A549 (cell line): ENCODE results near the gene PPM1L.

Experiments used
- CBX2 ChIP-seq: fragments of 200-600 bp; sonication (generic); IDR thresholded peaks from 2 replicates; pipeline ENCODE4 v1.6.1; 2016; ENCODE audit warnings: low read depth, mild to moderate bottlenecking, borderline replicate concordance
- CTCF ChIP-seq: fragments of >200 bp; sonication (Bioruptor Twin); formaldehyde crosslinking; IDR thresholded peaks from 3 replicates; pipeline ENCODE4 v1.5.1; 2016
- EHMT2 ChIP-seq: fragments of 200-600 bp; sonication (generic); IDR thresholded peaks from 2 replicates; pipeline ENCODE4 v1.6.1; 2016; ENCODE audit warnings: antibody characterized with exemption, low read depth, mild to moderate bottlenecking, moderate library complexity
- MAZ ChIP-seq: fragments of 150-350 bp; IDR thresholded peaks from 2 replicates; pipeline ENCODE4 v1.6.1; 2014; ENCODE audit warnings: antibody characterized with exemption, low read depth, low read length, borderline replicate concordance
- MYC ChIP-seq: IDR thresholded peaks from 2 replicates; pipeline ENCODE4 v1.6.1; 2012; ENCODE audit warnings: mild to moderate bottlenecking, inconsistent platforms, low read length, improper control_type of control experiment, borderline replicate concordance
- PBX3 ChIP-seq: IDR thresholded peaks from 2 replicates; pipeline ENCODE4 v1.6.1; 2012
- POLR2A ChIP-seq: IDR thresholded peaks from 2 replicates; pipeline ENCODE4 v1.6.1; 2012; ENCODE audit warnings: mild to moderate bottlenecking, low read length
- RFX5 ChIP-seq: fragments of 450-650 bp; IDR thresholded peaks from 2 replicates; pipeline ENCODE4 v1.7.1; 2014; ENCODE audit warnings: antibody characterized with exemption, mild to moderate bottlenecking, moderate library complexity

- TF ChIP-seq PBX3 (no peak), RFX5 (no peak), CTCF (no peak), MAZ (no peak), MYC (no peak), EHMT2 (no peak), POLR2A (no peak; the same call in 1 of the 2 replicates), CBX2 (no peak)
Measured at GRCh38 chr3:160757233-160758106, 1.4 kb downstream of the PPM1L start.
